ENCODE results near the gene FBXO11. TPM values are rescaled to one million over a fixed set of nuclear protein-coding genes. Genes with fewer than 3 reads are reported as not detected.
A peak's percentile ranks its signal among the peaks of the same experiment; 100 is the strongest.

FBXO11 gene
- total RNA-seq, 4 donors from 2014 or later: 21.5 to 31.8 (median 28.4) TPM

- intact Hi-C loops (cut with DNase I; ENCODE audit: low total_unique reads): loop anchor here (2.0 kb wide), 1 partner anchor 114 kb away; the partner anchor contains the start of gene MSH6
- H3K4me3 ChIP-seq: no peak overlapping the region
- no peak for DNase-seq
- no peaks in the 10 kb centered on the region for H3K36me3 ChIP-seq
- no peaks in the 10 kb centered on the region for H3K9me3 ChIP-seq
- no peaks in the 10 kb centered on the region for H3K27me3 ChIP-seq
- ATAC-seq: no peak
- H3K4me1 ChIP-seq: peaks cover 45% of the 10 kb centered on the region in 2 donors
- no peak for TF ChIP-seq CTCF (IDR thresholded peaks at IDR 0.05 in 4 of 5, conservative IDR thresholded peaks at IDR 0.05 in 1 of 5)
- no peak for TF ChIP-seq POLR2A (IDR thresholded peaks at IDR 0.05)
- in situ Hi-C loops (cut with MboI; ENCODE audit: low sequenced_read_pairs in 4 of 4): loop anchor here in 1 of 4 donors (10.0 kb wide), 1 partner anchor 112 kb away; the partner anchor contains the start of gene MSH6
- H3K27ac ChIP-seq: no peak overlapping the region
Observed at GRCh38 chr2:47896450-47896968, 9.8 kb downstream of the FBXO11 start.

DNA sequence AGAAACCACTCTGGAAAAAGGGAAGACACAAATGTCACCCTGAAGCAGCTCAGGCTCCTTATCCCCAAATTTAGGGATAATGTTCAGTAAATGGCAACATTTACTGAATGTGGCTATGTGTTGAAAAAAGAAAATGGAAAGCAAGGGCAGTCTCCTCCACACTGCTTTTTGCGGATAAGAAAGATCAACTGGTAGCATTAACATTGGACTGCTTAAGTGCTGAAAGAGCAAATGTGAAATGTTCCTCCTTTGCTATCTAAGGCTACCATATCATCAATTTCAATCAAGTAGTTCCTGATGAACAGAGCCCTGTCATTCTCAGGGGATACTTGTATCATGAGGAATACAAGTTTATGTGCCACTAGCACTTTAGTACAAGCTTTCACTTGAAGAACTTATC is 12.5 kb downstream of the FBXO11 start:
- H3K36me3 ChIP-seq: no peaks in the 10 kb centered on the region
- DNase-seq (no peak), ATAC-seq (no peak)
- H3K27me3 ChIP-seq: no peaks in the 10 kb centered on the region
- intact Hi-C loops (cut with DNase I; ENCODE audit: low total_unique reads): no loop called here
- TF ChIP-seq POLR2A (IDR thresholded peaks at IDR 0.05): no peak
- no peak for TF ChIP-seq CTCF (IDR thresholded peaks at IDR 0.05 in 4 of 5, conservative IDR thresholded peaks at IDR 0.05 in 1 of 5)
- H3K4me3 ChIP-seq: no peak overlapping the region
- H3K27ac ChIP-seq: no peak overlapping the region
- H3K9me3 ChIP-seq: no peaks in the 10 kb centered on the region
- H3K4me1 ChIP-seq: peaks cover 48 to 49% of the 10 kb centered on the region in 2 donors
- in situ Hi-C loops (cut with MboI; ENCODE audit: low sequenced_read_pairs in 4 of 4): loop anchor here in 1 of 4 donors (10.0 kb wide), 1 partner anchor 109 kb away; the partner anchor contains the start of gene MSH6

- no peak for TF ChIP-seq POLR2A (IDR thresholded peaks at IDR 0.05)
- no peak for TF ChIP-seq CTCF (IDR thresholded peaks at IDR 0.05 in 4 of 5, conservative IDR thresholded peaks at IDR 0.05 in 1 of 5)
- DNase-seq: no peak
- H3K27ac ChIP-seq: no peak overlapping the region
- intact Hi-C loops (cut with DNase I; ENCODE audit: low total_unique reads): no loop called here
- peak in 1 of 2 donors; percentile 60 for ATAC-seq
- in situ Hi-C loops (cut with MboI; ENCODE audit: low sequenced_read_pairs in 4 of 4): loop anchor here in 1 of 4 donors (10.0 kb wide), 1 partner anchor 108 kb away; the partner anchor contains the start of gene MSH6
- H3K27me3 ChIP-seq: no peaks in the 10 kb centered on the region
- no peaks in the 10 kb centered on the region for H3K9me3 ChIP-seq
- peaks cover 49 to 54% of the 10 kb centered on the region in 2 donors for H3K4me1 ChIP-seq
- H3K4me3 ChIP-seq: no peak overlapping the region
- H3K36me3 ChIP-seq: no peaks in the 10 kb centered on the region
Observed at GRCh38 chr2:47892338-47892730, 14.0 kb downstream of the FBXO11 start.

- H3K4me3 ChIP-seq: peak overlapping the region in 1 of 4 donors; percentile 3
- peaks cover 49 to 54% of the 10 kb centered on the region in 2 donors for H3K4me1 ChIP-seq
- ATAC-seq: peak; percentile 70 to 84
- no peaks in the 10 kb centered on the region for H3K9me3 ChIP-seq
- no peaks in the 10 kb centered on the region for H3K36me3 ChIP-seq
- TF ChIP-seq POLR2A (IDR thresholded peaks at IDR 0.05) (no peak), CTCF (IDR thresholded peaks at IDR 0.05 in 4 of 5, conservative IDR thresholded peaks at IDR 0.05 in 1 of 5) (no peak)
- DNase-seq: no peak
- intact Hi-C loops (cut with DNase I; ENCODE audit: low total_unique reads): no loop called here
- H3K27me3 ChIP-seq: no peaks in the 10 kb centered on the region
- in situ Hi-C loops (cut with MboI; ENCODE audit: low sequenced_read_pairs in 4 of 4): loop anchor here in 1 of 4 donors (10.0 kb wide), 1 partner anchor 107 kb away; the partner anchor contains the start of gene MSH6
- no peak overlapping the region for H3K27ac ChIP-seq
Observed at GRCh38 chr2:47891369-47892337, 14.6 kb downstream of the FBXO11 start.

Data from gastrocnemius medialis (tissue), 4 donors.